ENCODE results near the gene SLC17A7.

SLC17A7 gene

GRCh38 chr19:49403404-49404187 is 37.7 kb downstream of the SLC17A7 start:
- DNase-seq: peak; percentile 74

GRCh38 chr19:49400029-49400428 is 41.3 kb downstream of the SLC17A7 start:
- no peak for DNase-seq

GRCh38 chr19:49398931-49399330 is 42.4 kb downstream of the SLC17A7 start:
- DNase-seq: no peak

GRCh38 chr19:49398001-49398615 is 43.2 kb downstream of the SLC17A7 start:
- no peak for DNase-seq

- DNase-seq: no peak
Measured at GRCh38 chr19:49396738-49397505, 44.4 kb downstream of the SLC17A7 start.

GRCh38 chr19:49395581-49396407 is 45.5 kb downstream of the SLC17A7 start:
- no peak for DNase-seq

GRCh38 chr19:49393881-49394280 is 47.4 kb downstream of the SLC17A7 start:
- no peak for DNase-seq

- peak; percentile 58 for DNase-seq
Measured at GRCh38 chr19:49391581-49392399, 49.5 kb downstream of the SLC17A7 start.

GRCh38 chr19:49390929-49391359 is 50.4 kb downstream of the SLC17A7 start:
- DNase-seq: no peak

- no peak for DNase-seq
Measured at GRCh38 chr19:49390131-49390928, 51.0 kb downstream of the SLC17A7 start.

- DNase-seq: no peak
Measured at GRCh38 chr19:49389406-49389805, 51.9 kb downstream of the SLC17A7 start.

GRCh38 chr19:49387936-49388372 is 53.4 kb downstream of the SLC17A7 start, which contains the start of gene KASH5:
TSS of gene KASH5 (plus strand) at chr19:49388249. CDS start at chr19:49390884, 2,635 bp downstream.
- DNase-seq: no peak

GRCh38 chr19:49383599-49383998 is 57.7 kb downstream of the SLC17A7 start:
- no peak for DNase-seq

GRCh38 chr19:49382639-49383038 is 58.7 kb downstream of the SLC17A7 start:
- no peak for DNase-seq

- no peak for DNase-seq
Measured at GRCh38 chr19:49380391-49380790, 60.9 kb downstream of the SLC17A7 start.

Measured in NCI-H1092 treated with DMSO at 0.1 percent for 48 hours (cell line).